Breast epithelium (tissue), 4 donors: Measurements from ENCODE around the gene YWHAG. TPM values are rescaled to one million over a fixed set of nuclear protein-coding genes. Genes with fewer than 3 reads are reported as not detected.

Experiments
- DNase-seq, 2 donors: peaks; one replicate each; pipeline ENCODE4 v3.0.0-alpha.2; 2019; ENCODE audit warnings: low spot score in 2 of 2
- H3K27ac ChIP-seq, 2 donors: fragments of 200-600 bp; sonication (generic) in 1 of 2; one replicate each; pipeline ENCODE4 v1.5.1; 2016 to 2019; ENCODE audit warnings: mild to moderate bottlenecking in 1 of 2
- H3K27me3 ChIP-seq, 2 donors: fragments of 200-600 bp; sonication (generic) in 1 of 2; one replicate each; pipeline versions ENCODE4 v1.5.1 to v1.6.0; 2017 to 2019; ENCODE audit warnings: control low read depth in 1 of 2, mild to moderate bottlenecking in 1 of 2
- H3K36me3 ChIP-seq: fragments of 200-600 bp; one replicate; pipeline ENCODE4 v1.5.1; 2019
- H3K4me1 ChIP-seq, 2 donors: fragments of 200-600 bp; sonication (generic); one replicate each; pipeline ENCODE4 v1.5.1; 2016 to 2019; ENCODE audit warnings: control low read depth in 1 of 2
- H3K4me3 ChIP-seq, 3 donors: fragments of 200-600 bp; sonication (generic); 1 replicate in 2 of 3; 2 replicates in 1 of 3; pipeline ENCODE4 v1.5.1; 2016 to 2019; ENCODE audit warnings: mild to moderate bottlenecking in 3 of 3, moderate library complexity in 2 of 3
- H3K9me3 ChIP-seq, 2 donors: fragments of 200-600 bp; sonication (generic) in 1 of 2; one replicate each; pipeline ENCODE4 v1.5.1; 2016 to 2019; ENCODE audit warnings: control low read depth in 1 of 2
- CTCF ChIP-seq, 3 donors: fragments of 450-650 bp; IDR thresholded peaks; one replicate each; pipeline ENCODE4 v1.5.1; 2016 to 2017; ENCODE audit warnings: antibody characterized with exemption in 3 of 3, mild to moderate bottlenecking in 3 of 3, moderate library complexity in 3 of 3
- POLR2A ChIP-seq: fragments of 450-650 bp; IDR thresholded peaks from one replicate; pipeline ENCODE4 v1.6.1; 2016; ENCODE audit warnings: antibody characterized with exemption, mild to moderate bottlenecking, moderate library complexity
- POLR2AphosphoS5 ChIP-seq, 3 donors: sonication (generic); formaldehyde crosslinking; IDR thresholded peaks; one replicate each; pipeline ENCODE4 v1.6.1; 2017; ENCODE audit warnings: antibody characterized with exemption in 3 of 3
- intact Hi-C: fragments of 100-400 bp; cut with DNase I; formaldehyde crosslinking; loops from one replicate; pipeline ENCODE4 v1.15.1; 2023; ENCODE audit warnings: low total_unique reads
- total RNA-seq, 3 donors: library from RNA; depleted of rRNA; stranded (reverse); fragments of >200 nt; gene quantifications; one replicate each; pipeline ENCODE4 v1.1.0, GENCODE V29; 2016

The YWHAG gene
- total RNA-seq, 3 donors from 2014 or later = 58.7 to 128 (median 63.7) TPM

- H3K27ac ChIP-seq = peak overlapping the region in 1 of 2 donors; percentile 99
- no peaks in the 10 kb centered on the region for H3K36me3 ChIP-seq
- H3K9me3 ChIP-seq = no peaks in the 10 kb centered on the region
- H3K4me3 ChIP-seq = peak overlapping the region; percentile 93 to 100 (median 94)
- no peak for DNase-seq
- peaks cover 0 to 10% of the 10 kb centered on the region in 2 donors for H3K4me1 ChIP-seq
- H3K27me3 ChIP-seq = no peaks in the 10 kb centered on the region
- TF ChIP-seq CTCF (IDR thresholded peaks at IDR 0.05) (no peak), POLR2A (no peak)
- intact Hi-C loops = no loop called here
Observed at GRCh38 chr7:76356823-76357222, 2.0 kb downstream of the YWHAG start.

- Histone ChIP-seq H3K9me3 (no peaks in the 10 kb centered on the region), H3K27me3 (no peaks in the 10 kb centered on the region), H3K27ac (no peak overlapping the region), H3K4me3 (no peak overlapping the region), H3K36me3 (no peaks in the 10 kb centered on the region), H3K4me1 (peaks cover 0 to 10% of the 10 kb centered on the region in 2 donors)
- no peak for DNase-seq
- intact Hi-C loops = no loop called here
- TF ChIP-seq POLR2A = no peak
- no peak for TF ChIP-seq POLR2AphosphoS5 (IDR thresholded peaks at IDR 0.05)
- TF ChIP-seq CTCF (IDR thresholded peaks at IDR 0.05) = no peak
Observed at GRCh38 chr7:76356115-76356514, 2.7 kb downstream of the YWHAG start.

- no peak for TF ChIP-seq POLR2A
- TF ChIP-seq POLR2AphosphoS5 (IDR thresholded peaks at IDR 0.05) = no peak
- no peak for TF ChIP-seq CTCF (IDR thresholded peaks at IDR 0.05)
- DNase-seq = no peak
- Histone ChIP-seq H3K27ac (no peak overlapping the region), H3K27me3 (no peaks in the 10 kb centered on the region), H3K36me3 (no peaks in the 10 kb centered on the region), H3K9me3 (no peaks in the 10 kb centered on the region), H3K4me1 (peaks cover 0 to 10% of the 10 kb centered on the region in 2 donors), H3K4me3 (no peak overlapping the region)
- intact Hi-C loops = no loop called here
Observed at GRCh38 chr7:76354981-76355730, 3.6 kb downstream of the YWHAG start.

- Histone ChIP-seq H3K4me1 (peaks cover 0 to 10% of the 10 kb centered on the region in 2 donors), H3K4me3 (no peak overlapping the region), H3K9me3 (no peaks in the 10 kb centered on the region), H3K36me3 (no peaks in the 10 kb centered on the region), H3K27ac (no peak overlapping the region), H3K27me3 (no peaks in the 10 kb centered on the region)
- TF ChIP-seq POLR2AphosphoS5 (IDR thresholded peaks at IDR 0.05) = no peak
- no peak for TF ChIP-seq POLR2A
- TF ChIP-seq CTCF (IDR thresholded peaks at IDR 0.05) = no peak
- intact Hi-C loops = no loop called here
- DNase-seq = no peak
Observed at GRCh38 chr7:76354516-76354915, 4.3 kb downstream of the YWHAG start.

- Histone ChIP-seq H3K27ac (no peak overlapping the region), H3K4me1 (peaks cover 0 to 10% of the 10 kb centered on the region in 2 donors), H3K27me3 (no peaks in the 10 kb centered on the region), H3K4me3 (no peak overlapping the region), H3K9me3 (no peaks in the 10 kb centered on the region), H3K36me3 (no peaks in the 10 kb centered on the region)
- TF ChIP-seq CTCF (IDR thresholded peaks at IDR 0.05) = no peak
- no peak for TF ChIP-seq POLR2AphosphoS5 (IDR thresholded peaks at IDR 0.05)
- TF ChIP-seq POLR2A = no peak
- intact Hi-C loops = no loop called here
- DNase-seq = no peak
Observed at GRCh38 chr7:76353744-76354143, 5.0 kb downstream of the YWHAG start.
